PC-9 (cell line): Measurements from ENCODE around the gene SPRYD3. TPM values are rescaled to one million over a fixed set of nuclear protein-coding genes. Genes with fewer than 3 reads are reported as not detected.

Source experiments
- BruUV-seq: library from RNA; stranded (reverse); fragments of 400-500 nt; replicated peaks from 2 replicates; lab custom pipeline; 2021; lab: Mats Ljungman, UMichigan
- CTCF ChIA-PET: fragments of 300-600 bp; sonication (Branson Sonifier 250); formaldehyde crosslinking; loops from one replicate; lab custom pipeline; 2022; ENCODE audit warnings: antibody characterized with exemption; lab: Charles Lee
- POLR2A ChIA-PET: fragments of 300-600 bp; sonication (Branson Sonifier 250); formaldehyde crosslinking; loops from one replicate; lab custom pipeline; 2022; ENCODE audit warnings: antibody characterized with exemption; ENCODE audit not compliant: unreplicated experiment; lab: Charles Lee
- DNase-seq, 2 experiments: peaks; one replicate each; pipeline versions ENCODE4 v3.0.0 to v3.0.0-alpha.2; 2015 to 2022; ENCODE audit warnings: mixed read lengths in 1 of 2
- H2AFZ ChIP-seq: fragments of 200-600 bp; sonication (generic); 2 replicates; pipeline ENCODE4 v1.8.1; 2017; ENCODE audit warnings: antibody characterized with exemption
- H3F3A ChIP-seq: fragments of 200-600 bp; sonication (generic); 2 replicates; pipeline ENCODE4 v1.8.1; 2017; ENCODE audit warnings: antibody characterized with exemption, mild to moderate bottlenecking, low read depth; ENCODE audit not compliant: insufficient read depth
- H3K27ac ChIP-seq: fragments of 200-600 bp; sonication (generic); 2 replicates; pipeline ENCODE4 v1.6.1; 2016; ENCODE audit warnings: mixed run types
- H3K27me3 ChIP-seq: fragments of 200-600 bp; sonication (generic); 2 replicates; pipeline ENCODE4 v1.6.1; 2016; ENCODE audit warnings: low read depth, mixed run types; ENCODE audit not compliant: insufficient read depth
- H3K36me3 ChIP-seq: fragments of 200-600 bp; sonication (generic); 2 replicates; pipeline ENCODE4 v1.6.1; 2016; ENCODE audit warnings: low read depth, mixed run types
- H3K4me1 ChIP-seq: fragments of 200-600 bp; sonication (generic); replicated peaks from 2 replicates; pipeline ENCODE4 v1.6.1; 2016; ENCODE audit warnings: mixed run types; ENCODE audit not compliant: insufficient read depth
- H3K4me2 ChIP-seq: fragments of 200-600 bp; sonication (generic); 2 replicates; pipeline ENCODE4 v1.6.1; 2017; ENCODE audit warnings: mixed run types
- H3K4me3 ChIP-seq: fragments of 200-600 bp; sonication (generic); 2 replicates; pipeline ENCODE4 v1.6.1; 2016; ENCODE audit warnings: mixed run types
- H3K79me2 ChIP-seq: fragments of 200-600 bp; sonication (generic); 2 replicates; pipeline ENCODE4 v1.6.1; 2017; ENCODE audit warnings: low read depth, mixed run types
- H3K9me2 ChIP-seq: fragments of 200-600 bp; sonication (generic); 2 replicates; pipeline ENCODE4 v1.8.1; 2017; ENCODE audit warnings: mild to moderate bottlenecking; ENCODE audit not compliant: insufficient read depth
- H3K9me3 ChIP-seq: fragments of 200-600 bp; sonication (generic); 2 replicates; pipeline ENCODE4 v1.8.1; 2016; ENCODE audit warnings: low read depth; ENCODE audit not compliant: insufficient read depth
- H4K20me1 ChIP-seq: fragments of 200-600 bp; sonication (generic); 2 replicates; pipeline ENCODE4 v1.8.1; 2017; ENCODE audit not compliant: insufficient read depth
- CTCF ChIP-seq: fragments of 200-600 bp; sonication (generic); conservative IDR thresholded peaks from 2 replicates; pipeline ENCODE4 v1.6.1; 2017; ENCODE audit warnings: mixed run types, antibody characterized with exemption, mild to moderate bottlenecking, moderate library complexity
- EZH2 ChIP-seq: fragments of 200-600 bp; sonication (generic); IDR thresholded peaks from 2 replicates; pipeline ENCODE4 v1.8.0; 2017; ENCODE audit warnings: antibody characterized with exemption, low read depth
- intact Hi-C: fragments of 100-400 bp; cut with micrococcal nuclease; formaldehyde crosslinking; loops from one replicate; pipeline ENCODE4 v1.10.0; 2022; ENCODE audit not compliant: unreplicated experiment
- total RNA-seq: library from RNA; stranded (reverse); gene quantifications from 2 replicates; pipeline ENCODE4 v1.2.3, GENCODE V29; 2021

The SPRYD3 gene
- total RNA-seq, 1 experiment from 2014 or later: 17.2 TPM

- DNase-seq: no peak
- H3K4me3 ChIP-seq: no peak overlapping the region
- H3K9me3 ChIP-seq: no peaks in the 10 kb centered on the region
- H2AFZ ChIP-seq: no peak overlapping the region
- no peak overlapping the region for H3K27ac ChIP-seq
- no peaks in the 10 kb centered on the region for H3K36me3 ChIP-seq
- H3K27me3 ChIP-seq: no peaks in the 10 kb centered on the region
- no peak overlapping the region for H3K4me2 ChIP-seq
- CTCF ChIA-PET: no interaction called here
- H3K4me1 ChIP-seq: no peaks in the 10 kb centered on the region
- no peaks in the 10 kb centered on the region for H3F3A ChIP-seq
- H3K9me2 ChIP-seq: no peaks in the 10 kb centered on the region
- no TSS peak for BruUV-seq
- intact Hi-C loops: no loop called here
- POLR2A ChIA-PET: interaction anchor here (0.6 kb wide), 1 partner anchor 40 kb away, joined by 7 read pairs; the partner anchor contains the start of gene SPRYD3
- H4K20me1 ChIP-seq: no peaks in the 10 kb centered on the region
- no peaks in the 10 kb centered on the region for H3K79me2 ChIP-seq
- TF ChIP-seq EZH2: no peak
- no peak for TF ChIP-seq CTCF
Observed at GRCh38 chr12:53118751-53119300, 39.6 kb upstream of the SPRYD3 start.

- BruUV-seq: no TSS peak
- Histone ChIP-seq H2AFZ (no peak overlapping the region), H3K27ac (no peak overlapping the region), H3K4me3 (no peak overlapping the region), H3K4me2 (no peak overlapping the region), H3K79me2 (no peaks in the 10 kb centered on the region), H3F3A (no peaks in the 10 kb centered on the region), H3K4me1 (no peaks in the 10 kb centered on the region), H3K9me2 (no peaks in the 10 kb centered on the region), H3K27me3 (no peaks in the 10 kb centered on the region), H3K36me3 (no peaks in the 10 kb centered on the region), H3K9me3 (no peaks in the 10 kb centered on the region), H4K20me1 (no peaks in the 10 kb centered on the region)
- intact Hi-C loops: no loop called here
- DNase-seq: no peak
- CTCF ChIA-PET: interaction anchor here (0.5 kb wide), 1 partner anchor 132 kb away, joined by 5 read pairs; no protein-coding TSS in a partner anchor
- POLR2A ChIA-PET: no interaction called here
- TF ChIP-seq CTCF (no peak), EZH2 (no peak)
Observed at GRCh38 chr12:53115891-53116648, 36.9 kb upstream of the SPRYD3 start.

GRCh38 chr12:53115112-53115890 lies 36.1 kb upstream of the SPRYD3 start:
- H3K4me1 ChIP-seq: no peaks in the 10 kb centered on the region
- BruUV-seq: no TSS peak
- no peak overlapping the region for H3K4me3 ChIP-seq
- intact Hi-C loops: no loop called here
- CTCF ChIA-PET: interaction anchor here (0.5 kb wide), 1 partner anchor 133 kb away, joined by 5 read pairs; no protein-coding TSS in a partner anchor
- no peaks in the 10 kb centered on the region for H3K27me3 ChIP-seq
- H3K27ac ChIP-seq: no peak overlapping the region
- no peaks in the 10 kb centered on the region for H3K36me3 ChIP-seq
- H3F3A ChIP-seq: no peaks in the 10 kb centered on the region
- H3K9me2 ChIP-seq: no peaks in the 10 kb centered on the region
- no peak overlapping the region for H3K4me2 ChIP-seq
- DNase-seq: no peak
- H3K9me3 ChIP-seq: no peaks in the 10 kb centered on the region
- no peaks in the 10 kb centered on the region for H3K79me2 ChIP-seq
- no peak overlapping the region for H2AFZ ChIP-seq
- no peaks in the 10 kb centered on the region for H4K20me1 ChIP-seq
- TF ChIP-seq CTCF (no peak), EZH2 (no peak)
- POLR2A ChIA-PET: no interaction called here
